ENCODE measurements around the gene PRKAG2.

Gene PRKAG2

GRCh38 chr7:151719031-151719896, 157.7 kb downstream of the PRKAG2 start:
- no peak overlapping the region for H3K27ac ChIP-seq (ENCODE audit: low read depth, low read length)
- no peak overlapping the region for H3K4me3 ChIP-seq (ENCODE audit: low read depth in 1 of 5, low read length in 5 of 5)
- H3K4me1 ChIP-seq (ENCODE audit: control insufficient read depth in 5 of 5, insufficient read depth in 5 of 5, low read length in 5 of 5) = peaks cover 3 to 14% (median 8%) of the 10 kb centered on the region in 5 donors
- no peaks in the 10 kb centered on the region for H3K9me3 ChIP-seq (ENCODE audit: control insufficient read depth in 5 of 5, low read length in 5 of 5)
- no peak overlapping the region for H3K9ac ChIP-seq (ENCODE audit: low read length in 5 of 5)
- H3K36me3 ChIP-seq (ENCODE audit: control insufficient read depth in 5 of 5, insufficient read depth in 5 of 5, low read length in 5 of 5) = peaks cover 0 to 5% (median 0%) of the 10 kb centered on the region in 5 donors
- no peaks in the 10 kb centered on the region for H3K27me3 ChIP-seq (ENCODE audit: control insufficient read depth in 5 of 5, insufficient read depth in 4 of 5, low read length in 5 of 5)

GRCh38 chr7:151717918-151718317, 159.0 kb downstream of the PRKAG2 start:
- H3K27ac ChIP-seq (ENCODE audit: low read depth, low read length) = no peak overlapping the region

GRCh38 chr7:151717415-151717814, 159.5 kb downstream of the PRKAG2 start:
- no peak overlapping the region for H3K4me3 ChIP-seq (ENCODE audit: low read depth in 1 of 5, low read length in 5 of 5)
- H3K4me1 ChIP-seq (ENCODE audit: control insufficient read depth in 5 of 5, insufficient read depth in 5 of 5, low read length in 5 of 5) = peaks cover 3 to 14% (median 8%) of the 10 kb centered on the region in 5 donors
- peaks cover 0 to 4% (median 0%) of the 10 kb centered on the region in 5 donors for H3K36me3 ChIP-seq (ENCODE audit: control insufficient read depth in 5 of 5, insufficient read depth in 5 of 5, low read length in 5 of 5)
- no peak overlapping the region for H3K9ac ChIP-seq (ENCODE audit: low read length in 5 of 5)
- no peaks in the 10 kb centered on the region for H3K27me3 ChIP-seq (ENCODE audit: control insufficient read depth in 5 of 5, insufficient read depth in 4 of 5, low read length in 5 of 5)
- no peak overlapping the region for H3K27ac ChIP-seq (ENCODE audit: low read depth, low read length)
- no peaks in the 10 kb centered on the region for H3K9me3 ChIP-seq (ENCODE audit: control insufficient read depth in 5 of 5, low read length in 5 of 5)

More at GRCh38 chr7:151717918-151718317, 159.0 kb downstream of the PRKAG2 start:
- no peaks in the 10 kb centered on the region for H3K9me3 ChIP-seq (ENCODE audit: control insufficient read depth in 5 of 5, low read length in 5 of 5)
- H3K27me3 ChIP-seq (ENCODE audit: control insufficient read depth in 5 of 5, insufficient read depth in 4 of 5, low read length in 5 of 5) = no peaks in the 10 kb centered on the region
- no peak overlapping the region for H3K4me3 ChIP-seq (ENCODE audit: low read depth in 1 of 5, low read length in 5 of 5)
- peaks cover 3 to 14% (median 8%) of the 10 kb centered on the region in 5 donors for H3K4me1 ChIP-seq (ENCODE audit: control insufficient read depth in 5 of 5, insufficient read depth in 5 of 5, low read length in 5 of 5)
- peaks cover 0 to 4% (median 0%) of the 10 kb centered on the region in 5 donors for H3K36me3 ChIP-seq (ENCODE audit: control insufficient read depth in 5 of 5, insufficient read depth in 5 of 5, low read length in 5 of 5)
- no peak overlapping the region for H3K9ac ChIP-seq (ENCODE audit: low read length in 5 of 5)

- H3K27ac ChIP-seq (ENCODE audit: low read depth, low read length) = no peak overlapping the region
- H3K4me1 ChIP-seq (ENCODE audit: control insufficient read depth in 5 of 5, insufficient read depth in 5 of 5, low read length in 5 of 5) = peaks cover 0 to 4% (median under 1%) of the 10 kb centered on the region in 5 donors
- no peak overlapping the region for H3K9ac ChIP-seq (ENCODE audit: low read length in 5 of 5)
- peaks cover 0 to 4% (median 0%) of the 10 kb centered on the region in 5 donors for H3K36me3 ChIP-seq (ENCODE audit: control insufficient read depth in 5 of 5, insufficient read depth in 5 of 5, low read length in 5 of 5)
- H3K9me3 ChIP-seq (ENCODE audit: control insufficient read depth in 5 of 5, low read length in 5 of 5) = no peaks in the 10 kb centered on the region
- H3K27me3 ChIP-seq (ENCODE audit: control insufficient read depth in 5 of 5, insufficient read depth in 4 of 5, low read length in 5 of 5) = no peaks in the 10 kb centered on the region
- H3K4me3 ChIP-seq (ENCODE audit: low read depth in 1 of 5, low read length in 5 of 5) = no peak overlapping the region
Measured at GRCh38 chr7:151716323-151716722, 160.6 kb downstream of the PRKAG2 start.

GRCh38 chr7:151715666-151716315, 161.1 kb downstream of the PRKAG2 start:
- no peaks in the 10 kb centered on the region for H3K9me3 ChIP-seq (ENCODE audit: control insufficient read depth in 5 of 5, low read length in 5 of 5)
- H3K27me3 ChIP-seq (ENCODE audit: control insufficient read depth in 5 of 5, insufficient read depth in 4 of 5, low read length in 5 of 5) = no peaks in the 10 kb centered on the region
- peaks cover 0 to 4% (median 0%) of the 10 kb centered on the region in 5 donors for H3K36me3 ChIP-seq (ENCODE audit: control insufficient read depth in 5 of 5, insufficient read depth in 5 of 5, low read length in 5 of 5)
- H3K4me3 ChIP-seq (ENCODE audit: low read depth in 1 of 5, low read length in 5 of 5) = no peak overlapping the region
- no peaks in the 10 kb centered on the region for H3K4me1 ChIP-seq (ENCODE audit: control insufficient read depth in 5 of 5, insufficient read depth in 5 of 5, low read length in 5 of 5)
- no peak overlapping the region for H3K9ac ChIP-seq (ENCODE audit: low read length in 5 of 5)
- no peak overlapping the region for H3K27ac ChIP-seq (ENCODE audit: low read depth, low read length)

- Histone ChIP-seq H3K4me3 (ENCODE audit: low read depth in 1 of 5, low read length in 5 of 5) (no peak overlapping the region), H3K9me3 (ENCODE audit: control insufficient read depth in 5 of 5, low read length in 5 of 5) (no peaks in the 10 kb centered on the region), H3K27ac (ENCODE audit: low read depth, low read length) (no peak overlapping the region), H3K4me1 (ENCODE audit: control insufficient read depth in 5 of 5, insufficient read depth in 5 of 5, low read length in 5 of 5) (no peaks in the 10 kb centered on the region), H3K9ac (ENCODE audit: low read length in 5 of 5) (no peak overlapping the region), H3K36me3 (ENCODE audit: control insufficient read depth in 5 of 5, insufficient read depth in 5 of 5, low read length in 5 of 5) (peaks cover 0 to 9% (median 6%) of the 10 kb centered on the region in 5 donors), H3K27me3 (ENCODE audit: control insufficient read depth in 5 of 5, insufficient read depth in 4 of 5, low read length in 5 of 5) (no peaks in the 10 kb centered on the region)
Measured at GRCh38 chr7:151714201-151714600, 162.7 kb downstream of the PRKAG2 start.

- Histone ChIP-seq H3K27me3 (ENCODE audit: control insufficient read depth in 5 of 5, insufficient read depth in 4 of 5, low read length in 5 of 5) (no peaks in the 10 kb centered on the region), H3K9ac (ENCODE audit: low read length in 5 of 5) (no peak overlapping the region), H3K4me1 (ENCODE audit: control insufficient read depth in 5 of 5, insufficient read depth in 5 of 5, low read length in 5 of 5) (no peaks in the 10 kb centered on the region), H3K36me3 (ENCODE audit: control insufficient read depth in 5 of 5, insufficient read depth in 5 of 5, low read length in 5 of 5) (peaks cover 0 to 8% (median 7%) of the 10 kb centered on the region in 5 donors), H3K4me3 (ENCODE audit: low read depth in 1 of 5, low read length in 5 of 5) (no peak overlapping the region), H3K9me3 (ENCODE audit: control insufficient read depth in 5 of 5, low read length in 5 of 5) (no peaks in the 10 kb centered on the region), H3K27ac (ENCODE audit: low read depth, low read length) (no peak overlapping the region)
Measured at GRCh38 chr7:151712810-151713125, 164.1 kb downstream of the PRKAG2 start.

GRCh38 chr7:151711906-151712809, 164.8 kb downstream of the PRKAG2 start:
- Histone ChIP-seq H3K4me1 (ENCODE audit: control insufficient read depth in 5 of 5, insufficient read depth in 5 of 5, low read length in 5 of 5) (no peaks in the 10 kb centered on the region), H3K9me3 (ENCODE audit: control insufficient read depth in 5 of 5, low read length in 5 of 5) (no peaks in the 10 kb centered on the region)

GRCh38 chr7:151711435-151711872, 165.5 kb downstream of the PRKAG2 start:
- no peak overlapping the region for H3K9ac ChIP-seq (ENCODE audit: low read length in 5 of 5)
- no peaks in the 10 kb centered on the region for H3K9me3 ChIP-seq (ENCODE audit: control insufficient read depth in 5 of 5, low read length in 5 of 5)
- no peak overlapping the region for H3K27ac ChIP-seq (ENCODE audit: low read depth, low read length)
- H3K36me3 ChIP-seq (ENCODE audit: control insufficient read depth in 5 of 5, insufficient read depth in 5 of 5, low read length in 5 of 5) = peaks cover 0 to 8% (median 6%) of the 10 kb centered on the region in 5 donors
- H3K27me3 ChIP-seq (ENCODE audit: control insufficient read depth in 5 of 5, insufficient read depth in 4 of 5, low read length in 5 of 5) = no peaks in the 10 kb centered on the region
- H3K4me1 ChIP-seq (ENCODE audit: control insufficient read depth in 5 of 5, insufficient read depth in 5 of 5, low read length in 5 of 5) = no peaks in the 10 kb centered on the region
- no peak overlapping the region for H3K4me3 ChIP-seq (ENCODE audit: low read depth in 1 of 5, low read length in 5 of 5)

More at GRCh38 chr7:151711906-151712809, 164.8 kb downstream of the PRKAG2 start:
- Histone ChIP-seq H3K9ac (ENCODE audit: low read length in 5 of 5) (no peak overlapping the region), H3K27ac (ENCODE audit: low read depth, low read length) (no peak overlapping the region), H3K36me3 (ENCODE audit: control insufficient read depth in 5 of 5, insufficient read depth in 5 of 5, low read length in 5 of 5) (peaks cover 0 to 8% (median 6%) of the 10 kb centered on the region in 5 donors), H3K4me3 (ENCODE audit: low read depth in 1 of 5, low read length in 5 of 5) (no peak overlapping the region), H3K27me3 (ENCODE audit: control insufficient read depth in 5 of 5, insufficient read depth in 4 of 5, low read length in 5 of 5) (no peaks in the 10 kb centered on the region)
